Neuronal stem cell (in vitro differentiated cells): Measurements from ENCODE around the gene XAF1.
"Not testable (repeated sequence)": the region's sequence is repeated elsewhere in the genome, so short reads cannot be mapped to it uniquely, and the experiment has no call there.

Experiments used
- DNase-seq: peaks from one replicate; pipeline ENCODE4 v3.0.0-alpha.2; 2013; ENCODE audit warnings: low spot score
- H2AFZ ChIP-seq: one replicate; pipeline ENCODE4 v1.6.1; 2013; ENCODE audit warnings: mild to moderate bottlenecking, low read length, inconsistent platforms
- H2AK5ac ChIP-seq: 2 replicates; pipeline ENCODE4 v1.6.1; 2013; ENCODE audit warnings: low read depth, mild to moderate bottlenecking, inconsistent platforms, low read length, moderate library complexity, mixed read lengths
- H2BK120ac ChIP-seq: 2 replicates; pipeline ENCODE4 v1.6.1; 2013; ENCODE audit warnings: low read depth, mild to moderate bottlenecking, inconsistent platforms, low read length, moderate library complexity, mixed read lengths
- H2BK12ac ChIP-seq: one replicate; pipeline ENCODE4 v1.6.1; 2013; ENCODE audit warnings: low read length, inconsistent platforms
- H2BK15ac ChIP-seq: 2 replicates; pipeline ENCODE4 v1.6.1; 2013; ENCODE audit warnings: mild to moderate bottlenecking, low read length, inconsistent platforms, mixed read lengths
- H2BK5ac ChIP-seq: one replicate; pipeline ENCODE4 v1.6.1; 2013; ENCODE audit warnings: inconsistent platforms, mild to moderate bottlenecking, low read length, moderate library complexity
- H3K14ac ChIP-seq: one replicate; pipeline ENCODE4 v1.6.1; 2013; ENCODE audit warnings: low read length, inconsistent platforms
- H3K18ac ChIP-seq: 2 replicates; pipeline ENCODE4 v1.6.1; 2013; ENCODE audit warnings: low read length, inconsistent platforms
- H3K23ac ChIP-seq: 2 replicates; pipeline ENCODE4 v1.6.1; 2013; ENCODE audit warnings: low read depth, mild to moderate bottlenecking, mixed read lengths, low read length, inconsistent platforms; ENCODE audit not compliant: poor library complexity
- H3K27ac ChIP-seq: replicated peaks from 3 replicates; pipeline ENCODE4 v1.5.1; 2013; ENCODE audit warnings: low read length, inconsistent platforms
- H3K27me3 ChIP-seq, 3 experiments: 2 replicates each; pipeline ENCODE4 v1.6.1; 2013; ENCODE audit warnings: low read length in 3 of 3, mild to moderate bottlenecking in 2 of 3, inconsistent platforms in 1 of 3, low read depth in 1 of 3, mixed read lengths in 1 of 3, moderate library complexity in 1 of 3; ENCODE audit not compliant: control insufficient read depth in 3 of 3, insufficient read depth in 3 of 3
- H3K36me3 ChIP-seq, 2 donors: replicated peaks in 1 of 2; 2 replicates each; pipeline ENCODE4 v1.6.1; 2013; ENCODE audit warnings: low read length in 2 of 2; ENCODE audit not compliant: control insufficient read depth in 2 of 2, insufficient read depth in 2 of 2
- H3K4ac ChIP-seq: 2 replicates; pipeline ENCODE4 v1.6.1; 2013; ENCODE audit warnings: inconsistent platforms, mild to moderate bottlenecking, low read length, moderate library complexity
- H3K4me1 ChIP-seq, 2 donors: 1 replicate in 1 of 2; 2 replicates in 1 of 2; pipeline ENCODE4 v1.6.1; 2013; ENCODE audit warnings: low read length in 2 of 2, low read depth in 1 of 2; ENCODE audit not compliant: control insufficient read depth in 2 of 2, insufficient read depth in 1 of 2
- H3K4me2 ChIP-seq: one replicate; pipeline ENCODE4 v1.6.1; 2013; ENCODE audit warnings: mild to moderate bottlenecking, low read length, inconsistent platforms; ENCODE audit not compliant: insufficient read depth, poor library complexity, severe bottlenecking
- H3K4me3 ChIP-seq, 2 donors: 2 replicates each; pipeline ENCODE4 v1.5.1; 2013; ENCODE audit warnings: low read length in 2 of 2, mild to moderate bottlenecking in 2 of 2, inconsistent platforms in 1 of 2, moderate library complexity in 1 of 2
- H3K79me1 ChIP-seq: one replicate; pipeline ENCODE4 v1.6.1; 2013; ENCODE audit warnings: low read depth, mild to moderate bottlenecking, inconsistent platforms, low read length, moderate library complexity
- H3K9ac ChIP-seq: one replicate; pipeline ENCODE4 v1.6.1; 2013; ENCODE audit warnings: mild to moderate bottlenecking, low read depth, low read length, inconsistent platforms; ENCODE audit not compliant: poor library complexity
- H3K9me3 ChIP-seq, 2 donors: replicated peaks in 1 of 2; 2 replicates each; pipeline versions ENCODE3 to v1.6.1; 2013; ENCODE audit warnings: low read length in 2 of 2, mild to moderate bottlenecking in 2 of 2, inconsistent platforms in 1 of 2, low read depth in 1 of 2, mixed read lengths in 1 of 2, moderate library complexity in 1 of 2; ENCODE audit not compliant: control insufficient read depth in 2 of 2, insufficient read depth in 1 of 2
- H4K8ac ChIP-seq: one replicate; pipeline ENCODE4 v1.6.1; 2013; ENCODE audit warnings: low read depth, mild to moderate bottlenecking, inconsistent platforms, low read length, moderate library complexity
- H4K91ac ChIP-seq: one replicate; pipeline ENCODE4 v1.6.1; 2013; ENCODE audit warnings: low read length, low read depth, mild to moderate bottlenecking, inconsistent platforms; ENCODE audit not compliant: poor library complexity
- WGBS, 2 donors: extraction: QIAGEN DNeasy Blood & Tissue Kit; methylation state at CpG; one replicate each; pipeline ENCODE4 v1.1.7; 2013; ENCODE audit warnings: missing lambda C conversion rate in 2 of 2, mixed read lengths in 1 of 2; ENCODE audit not compliant: insufficient read length in 2 of 2, insufficient replicate concordance in 1 of 2; ENCODE audit errors: extremely low coverage in 2 of 2; 5-methylcytosine and 5-hydroxymethylcytosine counted together

The XAF1 gene

GRCh38 chr17:6812295-6812694 lies 56.4 kb downstream of the XAF1 start:
- Histone ChIP-seq H4K91ac (no peak overlapping the region), H3K27ac (no peak overlapping the region), H3K4ac (no peak overlapping the region), H3K36me3 (no peaks in the 10 kb centered on the region), H3K27me3 (no peaks in the 10 kb centered on the region), H3K4me3 (no peak overlapping the region), H2AFZ (no peak overlapping the region), H2AK5ac (no peak overlapping the region), H2BK120ac (no peak overlapping the region), H2BK12ac (no peak overlapping the region), H3K9me3 (peaks cover 0 to 2% of the 10 kb centered on the region in 2 donors), H4K8ac (no peak overlapping the region), H3K4me2 (no peak overlapping the region), H2BK15ac (no peak overlapping the region), H3K9ac (no peak overlapping the region), H3K14ac (no peak overlapping the region), H3K79me1 (no peaks in the 10 kb centered on the region), H2BK5ac (no peak overlapping the region), H3K23ac (no peak overlapping the region), H3K18ac (no peak overlapping the region), H3K4me1 (no peaks in the 10 kb centered on the region)
- no peak for DNase-seq
- WGBS, 2 donors = no CpG with 5 or more reads among the region's 9 CpGs

- Histone ChIP-seq H3K4me3 (peak overlapping the region in 1 of 2 donors; percentile 40), H3K18ac (peak overlapping the region; percentile 79), H3K9me3 (peaks cover 0 to 4% of the 10 kb centered on the region in 2 donors), H2BK5ac (no peak overlapping the region), H4K8ac (no peak overlapping the region), H2AK5ac (no peak overlapping the region), H2BK15ac (no peak overlapping the region), H2BK120ac (no peak overlapping the region), H3K79me1 (no peaks in the 10 kb centered on the region), H3K23ac (no peak overlapping the region), H2AFZ (no peak overlapping the region), H3K14ac (no peak overlapping the region), H3K9ac (peak overlapping the region; percentile 70), H3K27ac (no peak overlapping the region), H4K91ac (no peak overlapping the region), H3K4ac (no peak overlapping the region), H3K4me2 (no peak overlapping the region), H2BK12ac (no peak overlapping the region), H3K27me3 (no peaks in the 10 kb centered on the region), H3K36me3 (no peaks in the 10 kb centered on the region), H3K4me1 (no peaks in the 10 kb centered on the region)
- no CpG with 5 or more reads among the region's 10 CpGs for WGBS, 2 donors
- DNase-seq = no peak
These were observed 59.9 kb downstream of the XAF1 start for GRCh38 chr17:6815775-6816174.

GRCh38 chr17:6816368-6816767 lies 60.5 kb downstream of the XAF1 start:
- WGBS, 2 donors = no CpG with 5 or more reads among the region's 3 CpGs
- DNase-seq, H3K4me3 ChIP-seq, H3K4me2 ChIP-seq, H2BK5ac ChIP-seq, H2BK15ac ChIP-seq, H3K18ac ChIP-seq, H3K9ac ChIP-seq, H4K8ac ChIP-seq, H2AFZ ChIP-seq, H2BK120ac ChIP-seq, H3K27ac ChIP-seq, H3K4ac ChIP-seq, H2AK5ac ChIP-seq, H4K91ac ChIP-seq, H3K14ac ChIP-seq, H2BK12ac ChIP-seq, H3K9me3 ChIP-seq, H3K27me3 ChIP-seq, H3K4me1 ChIP-seq, H3K23ac ChIP-seq, H3K79me1 ChIP-seq, H3K36me3 ChIP-seq: not testable (repeated sequence)

GRCh38 chr17:6818938-6819337 lies 63.1 kb downstream of the XAF1 start:
- no peaks in the 10 kb centered on the region for H3K79me1 ChIP-seq
- H3K9ac ChIP-seq = no peak overlapping the region
- no peak overlapping the region for H2BK5ac ChIP-seq
- no peaks in the 10 kb centered on the region for H3K36me3 ChIP-seq
- peaks cover 0 to 4% of the 10 kb centered on the region in 2 donors for H3K9me3 ChIP-seq
- H3K4ac ChIP-seq = no peak overlapping the region
- H2AFZ ChIP-seq = no peak overlapping the region
- no peak overlapping the region for H3K14ac ChIP-seq
- peaks cover 0 to 10% of the 10 kb centered on the region in 2 donors for H3K4me1 ChIP-seq
- H4K8ac ChIP-seq = no peak overlapping the region
- H3K23ac ChIP-seq = no peak overlapping the region
- no peak overlapping the region for H3K4me2 ChIP-seq
- no peak overlapping the region for H2BK12ac ChIP-seq
- no peak overlapping the region for H3K18ac ChIP-seq
- no CpG with 5 or more reads among the region's 3 CpGs for WGBS, 2 donors
- no peak overlapping the region for H3K27ac ChIP-seq
- no peak overlapping the region for H2BK120ac ChIP-seq
- H2AK5ac ChIP-seq = no peak overlapping the region
- no peak overlapping the region for H2BK15ac ChIP-seq
- H3K4me3 ChIP-seq = peak overlapping the region in 1 of 2 donors; percentile 54
- no peak overlapping the region for H4K91ac ChIP-seq
- no peak for DNase-seq
- no peaks in the 10 kb centered on the region for H3K27me3 ChIP-seq
